Measurements from ENCODE around the gene CELA3A. TPM values are rescaled to one million over a fixed set of nuclear protein-coding genes. Genes with fewer than 3 reads are reported as not detected.

CELA3A gene
- total RNA-seq, 1 experiment from 2014 or later, result not detected

- DNase-seq (ENCODE audit: low read depth), result no peak
- in situ Hi-C loops (cut with HindIII; ENCODE audit: low pct_unique_long_range_greater_than_20kb, low sequenced_read_pairs), result no loop called here
Observed at GRCh38 chr1:22056936-22057335, 55.5 kb downstream of the CELA3A start.

DNA sequence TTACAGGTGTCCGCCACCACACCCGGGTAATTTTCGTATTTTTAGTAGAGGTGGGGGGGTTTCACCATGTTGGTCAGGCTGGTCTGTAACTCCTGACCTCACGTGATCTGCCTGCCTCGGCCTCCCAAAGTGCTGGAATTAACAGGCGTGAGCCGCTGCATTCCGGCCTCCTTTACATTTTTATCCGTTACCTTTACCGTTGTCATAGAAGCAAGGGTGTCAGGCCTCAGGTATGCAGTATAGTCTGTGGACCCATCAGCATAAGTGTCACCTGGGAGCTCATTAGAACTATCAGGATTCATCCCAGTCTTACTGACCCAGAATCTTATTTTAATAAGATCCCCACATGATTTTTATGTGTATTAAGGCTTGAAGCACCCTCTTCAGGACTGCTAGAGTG lies 56.4 kb downstream of the CELA3A start:
- in situ Hi-C loops (cut with HindIII; ENCODE audit: low pct_unique_long_range_greater_than_20kb, low sequenced_read_pairs), result no loop called here
- DNase-seq (ENCODE audit: low read depth), result no peak

Other genes with a start within 250 kb of the CELA3A start
- gene USP48, start 218.5 kb upstream of the CELA3A start, total RNA-seq (2014; rRNA removed; shearing (Covaris generic); ENCODE audit: low replicate concordance), result 12.5 and 19.3 TPM in 2 replicates
- gene LDLRAD2, start 189.4 kb upstream of the CELA3A start, total RNA-seq (2014; rRNA removed; shearing (Covaris generic); ENCODE audit: low replicate concordance), result not detected in 2 replicates
- 80.2 and 93.0 TPM in 2 replicates for gene HSPG2, start 64.3 kb upstream of the CELA3A start, total RNA-seq (2014; rRNA removed; shearing (Covaris generic); ENCODE audit: low replicate concordance)
- not detected in 2 replicates for gene CELA3B, start 24.6 kb upstream of the CELA3A start, total RNA-seq (2014; rRNA removed; shearing (Covaris generic); ENCODE audit: low replicate concordance)
- 318 and 331 TPM in 2 replicates for gene CDC42, start 51.1 kb downstream of the CELA3A start, total RNA-seq (2014; rRNA removed; shearing (Covaris generic); ENCODE audit: low replicate concordance)
- 0.20 TPM in 1 of 2 replicates, not detected in the other for gene WNT4, start 141.4 kb downstream of the CELA3A start, total RNA-seq (2014; rRNA removed; shearing (Covaris generic); ENCODE audit: low replicate concordance)

Data from Caki2 (cell line).